SK-N-SH (cell line): ENCODE measurements around the gene SLC9A6. TPM values are rescaled to one million over a fixed set of nuclear protein-coding genes. Genes with fewer than 3 reads are reported as not detected.

Source experiments
- CTCF ChIA-PET: fragments of 300-600, 350-600 bp; formaldehyde crosslinking; extraction: SDS; loops from one replicate; lab custom pipeline; 2021; lab: Yijun Ruan, JAX
- POLR2A ChIA-PET: fragments of 350-600 bp; sonication (Branson Sonifier 250); formaldehyde crosslinking; extraction: SDS; loops from one replicate; lab custom pipeline; 2020; ENCODE audit warnings: antibody characterized with exemption, inconsistent platforms; lab: Yijun Ruan, JAX
- DNase-seq: peaks from one replicate; pipeline ENCODE4 v3.0.0; 2012
- H2AFZ ChIP-seq: fragments of 200-600 bp; sonication (generic); 2 replicates; pipeline ENCODE4 v1.8.1; 2016; ENCODE audit warnings: antibody characterized with exemption, mild to moderate bottlenecking, low read depth
- H3F3A ChIP-seq: fragments of 200-600 bp; sonication (generic); replicated peaks from 2 replicates; pipeline ENCODE3; 2016; ENCODE audit warnings: antibody characterized with exemption, mild to moderate bottlenecking; ENCODE audit not compliant: insufficient read depth
- H3K27ac ChIP-seq, 2 experiments: fragments of 200-500 bp in 1 of 2; fragments of 200-600 bp in 1 of 2; sonication (Bioruptor generic) in 1 of 2; sonication (generic), shearing (Covaris generic) in 1 of 2; 2 replicates each; pipeline versions ENCODE4 v1.5.1 to v1.6.1; 2014 to 2016; ENCODE audit warnings: low read depth in 2 of 2, inconsistent platforms in 1 of 2, low read length in 1 of 2, mild to moderate bottlenecking in 1 of 2, mixed read lengths in 1 of 2
- H3K27me3 ChIP-seq: fragments of 200-600 bp; sonication (generic), shearing (Covaris generic); 2 replicates; pipeline ENCODE4 v1.6.1; 2016; ENCODE audit warnings: mixed run types; ENCODE audit not compliant: insufficient read depth
- H3K36me3 ChIP-seq, 2 experiments: fragments of 200-500 bp in 1 of 2; fragments of 200-600 bp in 1 of 2; sonication (Bioruptor generic) in 1 of 2; sonication (generic) in 1 of 2; replicated peaks in 1 of 2; 2 replicates each; pipeline versions ENCODE3 to v1.5.1; 2014 to 2016; ENCODE audit warnings: low read length in 1 of 2, mild to moderate bottlenecking in 1 of 2; ENCODE audit not compliant: insufficient read depth in 2 of 2, control insufficient read depth in 1 of 2
- H3K4me1 ChIP-seq, 2 experiments: fragments of 200-500 bp in 1 of 2; fragments of 200-600 bp in 1 of 2; sonication (Bioruptor generic) in 1 of 2; sonication (generic), shearing (Covaris generic) in 1 of 2; 2 replicates each; pipeline versions ENCODE4 v1.5.1 to v1.6.1; 2014 to 2016; ENCODE audit warnings: low read depth in 1 of 2, low read length in 1 of 2, mixed run types in 1 of 2; ENCODE audit not compliant: insufficient read depth in 2 of 2, control insufficient read depth in 1 of 2
- H3K4me2 ChIP-seq: fragments of 200-600 bp; sonication (generic), shearing (Covaris generic); 2 replicates; pipeline ENCODE4 v1.6.1; 2017; ENCODE audit warnings: mixed run types
- H3K4me3 ChIP-seq, 2 experiments: fragments of 200-500 bp in 1 of 2; fragments of 200-600 bp in 1 of 2; sonication (Bioruptor generic) in 1 of 2; sonication (generic), shearing (Covaris generic) in 1 of 2; 2 replicates each; pipeline versions ENCODE4 v1.5.1 to v1.8.1; 2014 to 2016; ENCODE audit warnings: low read depth in 2 of 2, inconsistent platforms in 1 of 2, low read length in 1 of 2, mild to moderate bottlenecking in 1 of 2, mixed read lengths in 1 of 2, moderate library complexity in 1 of 2
- H3K79me2 ChIP-seq: fragments of 200-600 bp; sonication (generic); 2 replicates; pipeline ENCODE4 v1.8.1; 2017; ENCODE audit warnings: mild to moderate bottlenecking; ENCODE audit not compliant: insufficient read depth
- H3K9ac ChIP-seq: fragments of 200-600 bp; sonication (generic); 2 replicates; pipeline ENCODE4 v1.6.1; 2017; ENCODE audit warnings: mixed run types
- H3K9me2 ChIP-seq: fragments of 200-600 bp; sonication (generic); 2 replicates; pipeline ENCODE4 v1.6.1; 2017; ENCODE audit warnings: mixed run types
- H3K9me3 ChIP-seq: fragments of 200-600 bp; sonication (generic); 2 replicates; pipeline ENCODE4 v1.6.1; 2017; ENCODE audit warnings: mixed run types, mild to moderate bottlenecking, moderate library complexity
- H4K20me1 ChIP-seq: fragments of 200-600 bp; sonication (generic); 2 replicates; pipeline ENCODE4 v1.6.1; 2017; ENCODE audit warnings: mild to moderate bottlenecking, mixed run types; ENCODE audit not compliant: insufficient read depth
- CHD2 ChIP-seq: fragments of 150-350 bp; IDR thresholded peaks from 2 replicates; pipeline ENCODE4 v1.6.1; 2018; ENCODE audit warnings: low read length; ENCODE audit not compliant: partially characterized antibody
- ELF1 ChIP-seq: IDR thresholded peaks from 2 replicates; pipeline ENCODE4 v1.4.0; 2012
- EP300 ChIP-seq, 2 experiments: IDR thresholded peaks; 2 replicates each; pipeline versions ENCODE4 v1.4.0 to v1.6.1; 2012; ENCODE audit warnings: borderline replicate concordance in 1 of 2, low read depth in 1 of 2, low read length in 1 of 2
- EZH2phosphoT487 ChIP-seq: fragments of 200-600 bp; sonication (generic); IDR thresholded peaks from 2 replicates; pipeline ENCODE4 v1.6.1; 2017; ENCODE audit warnings: low read depth, mixed run types, mild to moderate bottlenecking, antibody characterized with exemption, moderate library complexity, borderline replicate concordance
- FOSL2 ChIP-seq: IDR thresholded peaks from 2 replicates; pipeline ENCODE4 v1.4.0; 2012; ENCODE audit warnings: low read depth, mild to moderate bottlenecking, moderate library complexity, borderline replicate concordance
- FOXM1 ChIP-seq: IDR thresholded peaks from 2 replicates; pipeline ENCODE4 v1.4.0; 2012; ENCODE audit warnings: low read depth, mild to moderate bottlenecking
- GABPA ChIP-seq: IDR thresholded peaks from 2 replicates; pipeline ENCODE4 v1.4.0; 2012; ENCODE audit warnings: low read depth, mild to moderate bottlenecking
- GATA2 ChIP-seq: sonication (generic); formaldehyde crosslinking; IDR thresholded peaks from 2 replicates; pipeline ENCODE4 v1.5.0; 2020; ENCODE audit warnings: mild to moderate bottlenecking, missing genetic modification reagents
- JUND ChIP-seq: IDR thresholded peaks from 2 replicates; pipeline ENCODE4 v1.4.0; 2012
- MEF2A ChIP-seq: IDR thresholded peaks from 2 replicates; pipeline ENCODE4 v1.4.0; 2012; ENCODE audit warnings: low read depth, borderline replicate concordance
- NFIC ChIP-seq: IDR thresholded peaks from 2 replicates; pipeline ENCODE4 v1.4.0; 2012; ENCODE audit warnings: borderline replicate concordance
- SIN3A ChIP-seq: IDR thresholded peaks from 2 replicates; pipeline ENCODE4 v1.6.1; 2012; ENCODE audit warnings: low read depth, mild to moderate bottlenecking, low read length, moderate library complexity, borderline replicate concordance
- TCF12 ChIP-seq: IDR thresholded peaks from 2 replicates; pipeline ENCODE4 v1.4.0; 2012
- TEAD4 ChIP-seq: IDR thresholded peaks from 2 replicates; pipeline ENCODE4 v1.4.0; 2012; ENCODE audit warnings: mild to moderate bottlenecking, borderline replicate concordance; ENCODE audit not compliant: insufficient read depth
- WGBS: methylation state at CpG from one replicate; pipeline ENCODE4 v1.1.6; 2017; ENCODE audit warnings: low lambda C conversion rate; 5-methylcytosine and 5-hydroxymethylcytosine counted together
- polyA plus RNA-seq, 3 experiments: library from polyadenylated mRNA; depleted of rRNA; stranded (reverse); fragments of >200 nt; gene quantifications; 2 replicates each; pipeline ENCODE4 v1.2.3, GENCODE V29; 2012
- TF ChIP-seq, protein P1 (sequence below): IDR thresholded peaks from 2 replicates; pipeline ENCODE4; 2012
- TF ChIP-seq, protein P2 (sequence below): IDR thresholded peaks from 2 replicates; pipeline ENCODE4 v1.4.0; 2012; ENCODE audit warnings: low read depth
- TF ChIP-seq, protein P3 (sequence below): fragments of 150-350 bp; IDR thresholded peaks from 2 replicates; pipeline ENCODE4 v1.6.1; 2016; ENCODE audit warnings: mild to moderate bottlenecking, low read depth, low read length
- TF ChIP-seq, protein P4 (sequence below): IDR thresholded peaks from 2 replicates; pipeline ENCODE4 v1.4.0; 2012; ENCODE audit warnings: low read depth, borderline replicate concordance

SLC9A6 gene
- polyA plus RNA-seq, 1 of the 3 experiments (the other 2 are of a cell fraction): 5.0 TPM

DNA sequence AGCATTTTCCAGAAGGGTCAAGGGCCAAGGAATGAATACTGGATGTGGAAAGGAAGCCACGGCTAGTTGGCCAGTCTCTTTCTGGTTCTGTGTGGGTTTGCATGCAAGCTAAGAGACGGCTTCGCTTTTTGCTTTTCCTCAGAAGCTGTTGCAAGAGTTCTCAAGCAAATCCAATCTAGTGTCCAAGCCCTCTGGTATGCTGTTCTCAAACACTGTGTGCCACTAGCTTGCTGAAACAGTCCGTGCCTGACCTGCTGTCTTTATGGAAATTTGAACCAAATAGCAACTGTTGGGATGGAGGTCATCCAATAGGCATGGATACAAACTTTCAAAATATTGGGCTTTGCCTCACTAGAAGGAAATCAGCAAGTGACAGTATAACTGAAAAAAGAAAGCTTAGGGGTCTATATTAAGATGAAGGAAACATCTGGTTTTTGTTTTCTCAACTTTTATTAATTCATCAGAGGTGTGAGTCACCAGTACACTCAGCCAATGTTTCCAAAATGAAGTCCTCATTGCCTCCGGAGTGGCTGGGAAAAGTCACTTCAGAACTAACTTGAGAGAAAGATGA lies 70.5 kb downstream of the SLC9A6 start:
- Histone ChIP-seq H3K79me2 (no peaks in the 10 kb centered on the region), H3K27me3 (no peaks in the 10 kb centered on the region; the same call in 1 of the 2 replicates), H3K36me3 (no peaks in the 10 kb centered on the region), H3K4me3 (peak overlapping the region in 1 of 2 experiments; percentile 10; a peak in 1 of 4 replicates), H3K9me3 (no peaks in the 10 kb centered on the region), H3F3A (peaks cover 7% of the 10 kb centered on the region), H2AFZ (no peak overlapping the region), H3K9ac (peak overlapping the region; percentile 37; the same call in 1 of the 2 replicates), H3K4me2 (peak overlapping the region; percentile 56; the same call in 1 of the 2 replicates), H4K20me1 (no peaks in the 10 kb centered on the region), H3K9me2 (no peaks in the 10 kb centered on the region), H3K4me1 (no peaks in the 10 kb centered on the region), H3K27ac (peak overlapping the region in 1 of 2 experiments; percentile 81; a peak in 2 of 4 replicates)
- TF ChIP-seq, protein P1, sequence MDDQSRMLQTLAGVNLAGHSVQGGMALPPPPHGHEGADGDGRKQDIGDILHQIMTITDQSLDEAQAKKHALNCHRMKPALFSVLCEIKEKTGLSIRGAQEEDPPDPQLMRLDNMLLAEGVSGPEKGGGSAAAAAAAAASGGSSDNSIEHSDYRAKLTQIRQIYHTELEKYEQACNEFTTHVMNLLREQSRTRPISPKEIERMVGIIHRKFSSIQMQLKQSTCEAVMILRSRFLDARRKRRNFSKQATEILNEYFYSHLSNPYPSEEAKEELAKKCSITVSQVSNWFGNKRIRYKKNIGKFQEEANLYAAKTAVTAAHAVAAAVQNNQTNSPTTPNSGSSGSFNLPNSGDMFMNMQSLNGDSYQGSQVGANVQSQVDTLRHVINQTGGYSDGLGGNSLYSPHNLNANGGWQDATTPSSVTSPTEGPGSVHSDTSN: peak; percentile 38; the same call in 1 of the 2 replicates
- TF ChIP-seq EP300 (IDR thresholded peaks at IDR 0.05; ENCODE audit: borderline replicate concordance in 1 of 2, low read depth in 1 of 2, low read length in 1 of 2) (0 out of 4 replicates have a peak, but pooled peaks of 1 of the 2 experiments have one; percentile 19), MEF2A (0 out of 2 replicates have a peak, but pooled peaks have one; percentile 11), TCF12 (peak; percentile 82), FOXM1 (no peak), ELF1 (no peak), JUND (peak; percentile 45), FOSL2 (peak; percentile 46; the same call in 1 of the 2 replicates)
- TF ChIP-seq, protein P2, sequence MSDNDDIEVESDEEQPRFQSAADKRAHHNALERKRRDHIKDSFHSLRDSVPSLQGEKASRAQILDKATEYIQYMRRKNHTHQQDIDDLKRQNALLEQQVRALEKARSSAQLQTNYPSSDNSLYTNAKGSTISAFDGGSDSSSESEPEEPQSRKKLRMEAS: no peak
- CTCF ChIA-PET: interaction anchor here (0.9 to 2.2 kb wide), 2 partner anchors 26 to 28 kb away, joined by 3 to 12 read pairs; no protein-coding TSS in a partner anchor
- POLR2A ChIA-PET: interaction anchor here (0.7 kb wide), 1 partner anchor 1053 kb away, joined by 3 read pairs; no protein-coding TSS in a partner anchor
- WGBS: 22% methylated on average over 5 of the region's 5 CpGs
- no peak for DNase-seq

DNA sequence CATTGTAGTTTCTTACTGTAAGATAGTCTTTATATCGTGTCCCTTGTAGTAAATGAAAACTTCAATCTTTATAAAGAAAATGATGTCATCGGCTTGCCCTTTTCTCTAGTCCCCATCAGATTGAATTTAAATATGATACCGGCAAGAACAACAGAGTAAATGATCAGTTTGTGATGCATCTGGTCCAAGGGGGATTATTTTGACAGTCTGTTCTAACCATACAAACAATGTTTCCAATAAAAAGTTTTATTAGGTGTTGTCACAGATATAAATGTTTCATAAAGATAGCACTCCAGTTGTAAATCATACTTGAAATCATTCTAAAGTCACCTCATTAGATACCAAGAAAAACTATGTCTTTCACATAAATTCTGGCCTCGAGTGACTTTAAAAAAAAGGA lies 72.3 kb downstream of the SLC9A6 start:
- WGBS: 24% methylated on average over 4 of the region's 4 CpGs
- ChIA-PET POLR2A (no interaction called here), CTCF (no interaction called here)
- H3K27ac ChIP-seq: peak overlapping the region in 1 of 2 experiments; percentile 81; a peak in 1 of 4 replicates
- no peak for DNase-seq
- no peaks in the 10 kb centered on the region; the same call in 1 of the 2 replicates for H3K27me3 ChIP-seq
- no peak overlapping the region for H3K4me3 ChIP-seq
- H4K20me1 ChIP-seq: no peaks in the 10 kb centered on the region
- H3F3A ChIP-seq: peaks cover 7% of the 10 kb centered on the region
- H2AFZ ChIP-seq: no peak overlapping the region
- no peaks in the 10 kb centered on the region for H3K4me1 ChIP-seq
- H3K9me2 ChIP-seq: no peaks in the 10 kb centered on the region
- H3K79me2 ChIP-seq: no peaks in the 10 kb centered on the region
- no peak overlapping the region for H3K4me2 ChIP-seq
- H3K9me3 ChIP-seq: no peaks in the 10 kb centered on the region
- H3K9ac ChIP-seq: no peak overlapping the region
- H3K36me3 ChIP-seq: no peaks in the 10 kb centered on the region
- TF ChIP-seq, protein P3, sequence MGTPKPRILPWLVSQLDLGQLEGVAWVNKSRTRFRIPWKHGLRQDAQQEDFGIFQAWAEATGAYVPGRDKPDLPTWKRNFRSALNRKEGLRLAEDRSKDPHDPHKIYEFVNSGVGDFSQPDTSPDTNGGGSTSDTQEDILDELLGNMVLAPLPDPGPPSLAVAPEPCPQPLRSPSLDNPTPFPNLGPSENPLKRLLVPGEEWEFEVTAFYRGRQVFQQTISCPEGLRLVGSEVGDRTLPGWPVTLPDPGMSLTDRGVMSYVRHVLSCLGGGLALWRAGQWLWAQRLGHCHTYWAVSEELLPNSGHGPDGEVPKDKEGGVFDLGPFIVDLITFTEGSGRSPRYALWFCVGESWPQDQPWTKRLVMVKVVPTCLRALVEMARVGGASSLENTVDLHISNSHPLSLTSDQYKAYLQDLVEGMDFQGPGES: no peak
- TF ChIP-seq EZH2phosphoT487 (no peak), JUND (no peak), SIN3A (no peak), GATA2 (CRISPR knock-in tag) (no peak), GABPA (no peak), CHD2 (no peak), NFIC (no peak), TEAD4 (no peak)
- TF ChIP-seq, protein P4, sequence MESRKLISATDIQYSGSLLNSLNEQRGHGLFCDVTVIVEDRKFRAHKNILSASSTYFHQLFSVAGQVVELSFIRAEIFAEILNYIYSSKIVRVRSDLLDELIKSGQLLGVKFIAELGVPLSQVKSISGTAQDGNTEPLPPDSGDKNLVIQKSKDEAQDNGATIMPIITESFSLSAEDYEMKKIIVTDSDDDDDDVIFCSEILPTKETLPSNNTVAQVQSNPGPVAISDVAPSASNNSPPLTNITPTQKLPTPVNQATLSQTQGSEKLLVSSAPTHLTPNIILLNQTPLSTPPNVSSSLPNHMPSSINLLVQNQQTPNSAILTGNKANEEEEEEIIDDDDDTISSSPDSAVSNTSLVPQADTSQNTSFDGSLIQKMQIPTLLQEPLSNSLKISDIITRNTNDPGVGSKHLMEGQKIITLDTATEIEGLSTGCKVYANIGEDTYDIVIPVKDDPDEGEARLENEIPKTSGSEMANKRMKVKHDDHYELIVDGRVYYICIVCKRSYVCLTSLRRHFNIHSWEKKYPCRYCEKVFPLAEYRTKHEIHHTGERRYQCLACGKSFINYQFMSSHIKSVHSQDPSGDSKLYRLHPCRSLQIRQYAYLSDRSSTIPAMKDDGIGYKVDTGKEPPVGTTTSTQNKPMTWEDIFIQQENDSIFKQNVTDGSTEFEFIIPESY: no peak
